Tibial nerve (tissue), 4 donors: ENCODE data around the gene KANK3. TPM values are rescaled to one million over a fixed set of nuclear protein-coding genes. Genes with fewer than 3 reads are reported as not detected.
"Not testable (repeated sequence)": the region's sequence is repeated elsewhere in the genome, so short reads cannot be mapped to it uniquely, and the experiment has no call there.

Source experiments
- DNase-seq, 2 donors: peaks; one replicate each; pipeline ENCODE4 v3.0.0-alpha.2; 2019; ENCODE audit warnings: low spot score in 2 of 2
- H3K27ac ChIP-seq, 4 donors: fragments of 200-600 bp; sonication (generic) in 3 of 4; one replicate each; pipeline ENCODE4 v1.5.1; 2017 to 2019; ENCODE audit warnings: mild to moderate bottlenecking in 1 of 4
- H3K27me3 ChIP-seq, 2 donors: fragments of 200-600 bp; sonication (generic) in 1 of 2; one replicate each; pipeline versions ENCODE4 v1.5.1 to v1.6.0; 2017 to 2019
- H3K36me3 ChIP-seq, 3 donors: fragments of 200-600 bp; sonication (generic); one replicate each; pipeline ENCODE4 v1.5.1; 2018 to 2019
- H3K4me1 ChIP-seq, 4 donors: fragments of 200-600 bp; sonication (generic) in 3 of 4; one replicate each; pipeline ENCODE4 v1.5.1; 2017 to 2019
- H3K4me3 ChIP-seq, 4 donors: fragments of 200-600 bp; sonication (generic) in 3 of 4; one replicate each; pipeline ENCODE4 v1.5.1; 2017 to 2019; ENCODE audit warnings: mild to moderate bottlenecking in 1 of 4, moderate library complexity in 1 of 4
- H3K9me3 ChIP-seq, 4 donors: fragments of 200-600 bp; sonication (generic) in 3 of 4; one replicate each; pipeline ENCODE4 v1.5.1; 2017 to 2019
- EP300 ChIP-seq, 2 donors: sonication (generic); formaldehyde crosslinking; IDR thresholded peaks; one replicate each; pipeline ENCODE4 v1.6.1; 2017; ENCODE audit warnings: antibody characterized with exemption in 2 of 2, mild to moderate bottlenecking in 1 of 2
- POLR2A ChIP-seq, 2 donors: fragments of 450-650 bp; IDR thresholded peaks; one replicate each; pipeline ENCODE4 v1.6.1; 2017; ENCODE audit warnings: antibody characterized with exemption in 2 of 2, mild to moderate bottlenecking in 2 of 2, moderate library complexity in 2 of 2
- WGBS, 2 donors: methylation state at CpG; one replicate each; pipeline ENCODE4 v1.1.5; 2018; 5-methylcytosine and 5-hydroxymethylcytosine counted together
- total RNA-seq, 4 donors: library from RNA; depleted of rRNA; stranded (reverse); fragments of >200 nt; gene quantifications; one replicate each; pipeline ENCODE4 v1.1.0, GENCODE V29; 2016
- TF ChIP-seq, protein P1 (sequence below), 5 experiments: fragments of 200-600 bp in 3 of 5; fragments of 450-650 bp in 2 of 5; sonication (generic) in 3 of 5; IDR thresholded peaks; one replicate each; pipeline ENCODE4 v1.5.1; 2016 to 2019; ENCODE audit warnings: antibody characterized with exemption in 5 of 5, mild to moderate bottlenecking in 3 of 5, moderate library complexity in 2 of 5

Gene KANK3
- total RNA-seq, 4 donors from 2014 or later, result 13.8 to 34.8 (median 20.1) TPM

DNA sequence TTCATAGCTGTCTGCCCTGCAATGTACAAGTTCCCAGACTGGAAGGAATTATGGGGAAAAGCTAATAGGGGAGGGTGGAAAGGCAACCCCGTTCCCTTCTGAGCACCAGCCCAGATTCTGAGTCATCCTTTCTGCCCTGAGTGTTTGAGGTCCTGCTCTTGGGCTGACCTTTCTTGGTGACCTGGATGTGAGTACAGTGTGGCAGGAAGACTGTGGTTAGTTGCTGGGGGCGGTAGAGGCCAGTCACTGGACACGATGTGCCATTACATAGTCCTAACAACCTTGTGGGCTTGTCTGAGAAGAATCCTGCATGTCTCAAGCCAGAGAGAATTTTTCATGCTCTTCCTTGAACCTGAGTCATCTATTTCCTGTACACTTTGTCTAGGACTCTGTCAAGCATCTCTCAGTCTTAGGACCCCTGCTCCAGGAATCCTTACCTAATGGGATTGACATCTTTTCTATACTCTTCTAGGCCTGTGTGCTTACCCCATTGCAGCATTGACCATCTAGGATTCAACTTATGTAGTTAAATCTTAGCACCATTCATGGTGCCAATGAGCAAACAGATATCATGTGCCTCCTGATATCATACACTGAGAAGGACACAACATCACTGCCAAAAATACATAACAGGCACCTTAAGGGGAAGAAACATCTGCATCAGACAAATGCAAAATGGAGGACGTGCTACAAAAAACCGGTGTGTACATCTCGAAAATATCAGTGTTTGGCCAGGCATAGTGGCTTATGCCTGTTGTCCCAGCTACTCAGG, 12.8 kb upstream of the KANK3 start:
- Histone ChIP-seq H3K4me1 (peaks cover 3 to 37% (median 14%) of the 10 kb centered on the region in 4 donors), H3K27ac (peak overlapping the region in 2 of 4 donors; percentile 50 to 56), H3K27me3 (no peaks in the 10 kb centered on the region), H3K9me3 (no peaks in the 10 kb centered on the region), H3K36me3 (no peaks in the 10 kb centered on the region), H3K4me3 (no peak overlapping the region)
- 41 to 58% methylated on average over 6 of the region's 6 CpGs for WGBS, 2 donors
- DNase-seq, result peak in 1 of 2 donors; percentile 64
- TF ChIP-seq POLR2A (IDR thresholded peaks at IDR 0.05) (no peak), EP300 (IDR thresholded peaks at IDR 0.05) (peak in 1 of 2 donors; percentile 79)

DNA sequence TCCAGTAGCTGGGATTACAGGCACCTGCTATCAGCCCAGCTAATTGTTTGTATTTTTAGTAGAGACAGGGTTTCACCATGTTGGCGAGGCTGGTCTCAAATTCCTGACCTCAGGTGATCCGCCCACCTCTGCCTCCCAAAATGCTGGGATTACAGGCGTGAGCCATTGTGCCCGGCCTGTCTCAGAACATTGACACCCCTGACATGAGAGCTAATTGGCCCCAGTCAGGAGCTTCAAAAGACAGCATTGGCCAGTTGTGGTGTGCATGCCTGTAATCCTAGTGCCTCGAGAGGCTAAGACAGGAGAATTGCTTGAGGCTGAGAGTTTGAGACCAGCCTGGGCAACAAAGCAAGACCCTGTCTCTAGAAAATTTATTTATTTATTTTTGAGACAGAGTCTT, 9.8 kb upstream of the KANK3 start:
- H3K4me1 ChIP-seq, result peaks cover 3 to 41% (median 16%) of the 10 kb centered on the region in 4 donors

DNA sequence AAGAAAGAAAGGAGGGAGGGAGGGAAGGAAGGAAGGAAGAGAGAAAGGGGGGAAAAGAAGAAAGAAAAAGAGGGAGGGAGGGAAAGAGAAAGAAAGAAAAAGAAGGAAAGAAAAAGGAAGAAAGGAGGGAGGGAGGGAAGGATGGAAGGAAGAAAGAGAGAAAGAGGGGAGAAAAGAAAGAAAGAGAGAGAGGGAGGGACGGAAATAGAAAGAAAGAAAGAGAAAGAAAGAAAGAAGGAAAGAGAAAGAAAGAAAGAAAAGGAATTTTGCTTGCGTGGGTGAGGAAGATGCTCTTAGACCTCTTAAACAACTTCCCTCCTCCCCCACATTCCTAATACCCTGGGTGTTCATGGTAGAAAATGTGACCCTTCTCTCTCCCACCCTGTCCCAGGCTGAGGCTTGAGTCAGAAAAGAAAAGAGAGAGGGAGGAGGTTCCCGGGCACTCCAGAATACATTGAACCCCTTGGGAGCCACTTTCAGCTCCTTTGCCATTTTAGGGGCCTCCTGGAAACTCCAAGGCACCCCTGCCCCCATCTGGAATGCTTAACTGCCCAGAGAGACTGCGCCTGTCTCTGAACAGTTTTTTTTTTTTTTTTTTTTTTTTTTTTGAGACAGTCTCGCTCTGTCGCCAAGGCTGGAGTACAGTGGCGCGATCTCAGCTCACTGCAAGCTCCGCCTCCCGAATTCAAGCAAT, 9.2 kb upstream of the KANK3 start:
- WGBS, 2 donors, result 6 to 15% methylated on average over 10 of the region's 10 CpGs
- no peak for TF ChIP-seq POLR2A (IDR thresholded peaks at IDR 0.05)
- no peak for TF ChIP-seq EP300 (IDR thresholded peaks at IDR 0.05)
- H3K27ac ChIP-seq, result peak overlapping the region in 2 of 4 donors; percentile 76 to 77

More for the DNA sequence above, 9.8 kb upstream of the KANK3 start:
- not testable (repeated sequence) for H3K9me3 ChIP-seq, DNase-seq, H3K27me3 ChIP-seq, H3K36me3 ChIP-seq
- Histone ChIP-seq H3K27ac (peak overlapping the region in 2 of 4 donors; percentile 76 to 77), H3K4me3 (peak overlapping the region in 1 of 4 donors; percentile 28)
- WGBS, 2 donors, result 42 to 55% methylated on average over 5 of the region's 5 CpGs

DNA sequence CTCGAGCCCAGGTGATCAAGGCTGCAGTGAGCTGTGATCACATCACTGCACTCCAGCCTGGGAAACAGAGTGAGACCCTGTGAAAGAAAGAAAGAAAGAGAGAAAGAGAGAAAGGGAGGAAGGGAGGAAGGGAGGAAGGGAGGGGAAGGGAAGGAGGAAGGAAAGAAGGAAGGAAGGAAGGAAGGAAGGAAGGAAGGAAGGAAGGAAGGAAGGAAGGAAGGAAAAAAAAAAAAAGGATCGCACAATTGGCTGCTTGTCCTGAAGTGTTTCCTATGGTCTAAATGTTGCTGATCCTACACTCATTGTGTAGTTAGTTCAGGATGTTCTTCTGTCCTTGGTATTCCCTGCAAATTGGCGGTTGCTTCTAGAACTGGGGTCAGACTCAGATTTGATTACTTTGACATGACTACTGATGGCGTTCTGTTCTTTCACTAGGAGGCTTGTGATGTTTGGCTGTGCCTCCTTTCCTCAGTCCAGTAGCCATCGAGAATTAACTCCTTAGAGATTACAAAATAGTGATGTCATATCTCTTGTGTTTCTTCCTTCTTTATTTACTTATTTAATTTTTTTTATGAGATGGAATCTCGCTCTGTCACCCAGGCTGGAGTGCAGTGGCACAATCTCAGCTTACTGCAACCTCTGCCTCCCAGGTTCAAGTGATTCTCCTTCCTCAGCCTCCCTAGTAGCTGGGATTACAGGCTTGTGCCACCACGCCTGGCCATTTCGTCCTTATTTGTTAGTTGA, 6.7 kb upstream of the KANK3 start:
- not testable (repeated sequence) for DNase-seq, H3K27ac ChIP-seq, H3K36me3 ChIP-seq, H3K4me3 ChIP-seq, H3K9me3 ChIP-seq, H3K27me3 ChIP-seq
- peaks cover 3 to 39% (median 14%) of the 10 kb centered on the region in 4 donors for H3K4me1 ChIP-seq
- WGBS, 2 donors, result 55 to 59% methylated on average over 8 of the region's 8 CpGs

More for the DNA sequence above, 9.2 kb upstream of the KANK3 start:
- Histone ChIP-seq H3K27me3 (no peaks in the 10 kb centered on the region), H3K36me3 (no peaks in the 10 kb centered on the region), H3K4me1 (peaks cover 3 to 45% (median 17%) of the 10 kb centered on the region in 4 donors), H3K9me3 (no peaks in the 10 kb centered on the region), H3K4me3 (peak overlapping the region in 2 of 4 donors; percentile 21 to 28)
- no peak for DNase-seq

DNA sequence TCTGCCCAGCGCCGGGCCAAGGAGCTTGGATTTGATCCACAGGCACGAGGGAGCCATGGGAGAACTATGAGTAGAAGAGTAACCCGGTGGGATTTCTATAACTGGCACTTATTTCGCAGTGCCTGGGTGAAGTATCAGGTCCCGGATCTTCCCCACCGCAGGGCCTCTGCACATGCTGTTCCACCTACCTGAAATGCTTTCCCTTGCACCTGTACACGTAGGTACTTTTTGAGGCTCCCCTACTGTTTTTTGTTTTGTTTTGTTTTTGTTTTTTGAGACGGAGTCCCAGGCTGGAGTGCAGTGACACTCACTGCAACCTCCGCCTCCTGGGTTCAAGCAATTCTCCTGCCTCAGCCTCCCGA, 402 bp upstream of the KANK3 start:
- peaks cover 0 to 33% (median 5%) of the 10 kb centered on the region in 4 donors for H3K4me1 ChIP-seq
- WGBS, 2 donors, result 31 to 33% methylated on average over 11 of the region's 11 CpGs
- H3K4me3 ChIP-seq, result peak overlapping the region in 3 of 4 donors; percentile 43 to 58 (median 47)
- no peak for DNase-seq
- no peaks in the 10 kb centered on the region for H3K36me3 ChIP-seq
- no peak for TF ChIP-seq EP300 (IDR thresholded peaks at IDR 0.05)
- TF ChIP-seq, protein P1, sequence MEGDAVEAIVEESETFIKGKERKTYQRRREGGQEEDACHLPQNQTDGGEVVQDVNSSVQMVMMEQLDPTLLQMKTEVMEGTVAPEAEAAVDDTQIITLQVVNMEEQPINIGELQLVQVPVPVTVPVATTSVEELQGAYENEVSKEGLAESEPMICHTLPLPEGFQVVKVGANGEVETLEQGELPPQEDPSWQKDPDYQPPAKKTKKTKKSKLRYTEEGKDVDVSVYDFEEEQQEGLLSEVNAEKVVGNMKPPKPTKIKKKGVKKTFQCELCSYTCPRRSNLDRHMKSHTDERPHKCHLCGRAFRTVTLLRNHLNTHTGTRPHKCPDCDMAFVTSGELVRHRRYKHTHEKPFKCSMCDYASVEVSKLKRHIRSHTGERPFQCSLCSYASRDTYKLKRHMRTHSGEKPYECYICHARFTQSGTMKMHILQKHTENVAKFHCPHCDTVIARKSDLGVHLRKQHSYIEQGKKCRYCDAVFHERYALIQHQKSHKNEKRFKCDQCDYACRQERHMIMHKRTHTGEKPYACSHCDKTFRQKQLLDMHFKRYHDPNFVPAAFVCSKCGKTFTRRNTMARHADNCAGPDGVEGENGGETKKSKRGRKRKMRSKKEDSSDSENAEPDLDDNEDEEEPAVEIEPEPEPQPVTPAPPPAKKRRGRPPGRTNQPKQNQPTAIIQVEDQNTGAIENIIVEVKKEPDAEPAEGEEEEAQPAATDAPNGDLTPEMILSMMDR (IDR thresholded peaks at IDR 0.05), result no peak
- no peak for TF ChIP-seq POLR2A (IDR thresholded peaks at IDR 0.05)
- H3K27ac ChIP-seq, result no peak overlapping the region
- peaks cover 0 to 21% of the 10 kb centered on the region in 2 donors for H3K27me3 ChIP-seq
- no peaks in the 10 kb centered on the region for H3K9me3 ChIP-seq

DNA sequence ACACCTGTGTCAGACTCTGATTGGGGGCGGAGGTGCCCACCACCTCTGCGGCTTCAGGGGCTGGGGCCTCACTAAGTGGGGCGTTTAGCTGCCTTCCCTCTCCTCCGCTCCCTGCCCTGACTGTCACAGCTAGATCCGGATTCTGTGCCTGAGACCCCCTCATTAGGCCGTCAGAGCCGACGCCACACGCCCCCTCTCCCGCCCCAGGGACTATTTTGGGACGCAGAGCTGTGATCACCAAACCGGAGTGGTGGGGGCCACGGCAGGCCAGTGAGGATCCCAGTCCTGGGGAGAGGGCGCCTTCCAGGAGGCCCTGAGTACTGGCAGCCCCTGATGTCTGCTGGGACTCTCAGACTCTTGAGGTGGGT, 762 bp downstream of the KANK3 start:
- DNase-seq, result no peak
- Histone ChIP-seq H3K27me3 (peaks cover 0 to 21% of the 10 kb centered on the region in 2 donors), H3K27ac (peak overlapping the region; percentile 45 to 84 (median 65)), H3K4me1 (peaks cover 0 to 25% (median 2%) of the 10 kb centered on the region in 4 donors), H3K4me3 (peak overlapping the region in 3 of 4 donors; percentile 43 to 58 (median 47)), H3K36me3 (no peaks in the 10 kb centered on the region), H3K9me3 (no peaks in the 10 kb centered on the region)
- TF ChIP-seq POLR2A (IDR thresholded peaks at IDR 0.05) (no peak), EP300 (IDR thresholded peaks at IDR 0.05) (no peak)
- TF ChIP-seq, protein P1 (IDR thresholded peaks at IDR 0.05), result no peak
- WGBS, 2 donors, result 42 to 47% methylated on average over 14 of the region's 14 CpGs

DNA sequence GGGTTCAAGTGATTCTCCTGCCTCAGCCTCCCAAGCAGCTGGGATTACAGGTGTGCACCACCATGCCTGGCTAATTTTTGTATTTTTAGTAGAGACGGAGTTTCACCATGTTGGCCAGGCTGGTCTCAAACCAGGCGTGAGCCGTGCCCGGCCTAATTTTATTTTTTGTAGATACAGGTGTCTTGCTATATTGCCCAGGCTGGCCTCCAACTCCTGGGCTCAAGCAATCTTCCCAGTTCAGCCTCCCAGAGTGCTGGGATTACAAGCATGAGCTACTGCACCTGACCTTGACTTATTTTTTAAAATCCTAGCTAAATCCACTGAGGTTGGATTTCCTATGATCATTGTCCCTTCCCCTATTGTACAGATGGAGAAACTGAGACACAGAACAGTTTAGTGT, 1.6 kb downstream of the KANK3 start:
- H3K4me3 ChIP-seq, H3K9me3 ChIP-seq, DNase-seq, H3K36me3 ChIP-seq: not testable (repeated sequence)
- WGBS, 2 donors, result 96 to 97% methylated on average over 4 of the region's 4 CpGs
- Histone ChIP-seq H3K27ac (peak overlapping the region in 1 of 4 donors; percentile 70), H3K27me3 (peaks cover 0 to 21% of the 10 kb centered on the region in 2 donors), H3K4me1 (peaks cover 0 to 25% (median 2%) of the 10 kb centered on the region in 4 donors)
